Measurements from ENCODE around the gene MYH10.

Gene MYH10

DNA sequence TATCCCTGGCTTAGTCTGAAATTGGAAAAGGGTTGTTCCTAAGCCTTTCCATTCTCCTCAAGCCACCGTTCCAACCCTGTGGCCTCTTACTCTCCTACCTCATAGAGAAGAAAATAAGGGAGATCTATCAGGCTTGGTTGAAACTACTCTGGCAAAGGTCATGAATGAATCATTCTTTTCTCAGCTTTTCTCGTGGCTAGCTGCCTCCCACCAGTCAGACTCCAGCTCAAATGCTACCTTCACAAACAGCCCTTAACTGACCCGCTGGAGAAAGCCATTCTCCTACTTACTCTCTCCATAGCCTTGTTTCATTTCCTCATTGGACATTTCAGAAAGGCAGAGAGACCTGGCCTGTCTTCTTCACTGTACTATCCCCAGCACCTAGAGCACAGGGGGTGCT, 8.9 kb downstream of the MYH10 start:
- no peaks in the 10 kb centered on the region for H3K9me2 ChIP-seq (replicated peaks; ENCODE audit: control insufficient read depth, low read length)

DNA sequence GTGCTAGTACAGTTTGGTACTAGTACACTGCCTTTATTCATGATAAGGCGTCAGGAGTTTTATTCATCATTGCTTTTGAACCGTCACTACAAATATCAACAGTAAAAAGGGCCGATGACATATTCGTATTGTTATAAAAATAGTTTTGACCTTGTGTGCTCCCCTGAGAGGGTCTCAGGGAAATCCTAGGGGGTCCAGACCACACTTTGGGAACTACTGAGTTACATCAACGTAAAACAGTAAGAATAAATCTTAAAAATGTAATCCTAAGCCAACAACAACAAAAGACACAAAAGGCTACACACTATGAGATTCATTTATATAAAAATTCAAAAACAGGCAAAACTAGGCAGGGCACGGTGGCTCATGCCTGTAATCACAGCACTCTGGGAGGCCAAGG, 11.2 kb downstream of the MYH10 start:
- TF ChIP-seq, protein P1, sequence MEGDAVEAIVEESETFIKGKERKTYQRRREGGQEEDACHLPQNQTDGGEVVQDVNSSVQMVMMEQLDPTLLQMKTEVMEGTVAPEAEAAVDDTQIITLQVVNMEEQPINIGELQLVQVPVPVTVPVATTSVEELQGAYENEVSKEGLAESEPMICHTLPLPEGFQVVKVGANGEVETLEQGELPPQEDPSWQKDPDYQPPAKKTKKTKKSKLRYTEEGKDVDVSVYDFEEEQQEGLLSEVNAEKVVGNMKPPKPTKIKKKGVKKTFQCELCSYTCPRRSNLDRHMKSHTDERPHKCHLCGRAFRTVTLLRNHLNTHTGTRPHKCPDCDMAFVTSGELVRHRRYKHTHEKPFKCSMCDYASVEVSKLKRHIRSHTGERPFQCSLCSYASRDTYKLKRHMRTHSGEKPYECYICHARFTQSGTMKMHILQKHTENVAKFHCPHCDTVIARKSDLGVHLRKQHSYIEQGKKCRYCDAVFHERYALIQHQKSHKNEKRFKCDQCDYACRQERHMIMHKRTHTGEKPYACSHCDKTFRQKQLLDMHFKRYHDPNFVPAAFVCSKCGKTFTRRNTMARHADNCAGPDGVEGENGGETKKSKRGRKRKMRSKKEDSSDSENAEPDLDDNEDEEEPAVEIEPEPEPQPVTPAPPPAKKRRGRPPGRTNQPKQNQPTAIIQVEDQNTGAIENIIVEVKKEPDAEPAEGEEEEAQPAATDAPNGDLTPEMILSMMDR (IDR thresholded peaks at IDR 0.05; ENCODE audit: low read depth, low read length, poor library complexity, severe bottlenecking) = no peak
- TF ChIP-seq EZH2phosphoT487 (IDR thresholded peaks at IDR 0.05; ENCODE audit: borderline replicate concordance, low read length) = no peak
- Histone ChIP-seq H3K27me3 (ENCODE audit: control insufficient read depth, low read length) (no peaks in the 10 kb centered on the region), H4K20me1 (ENCODE audit: control insufficient read depth, insufficient read depth, low read depth, low read length) (no peaks in the 10 kb centered on the region)

More for the DNA sequence above, 8.9 kb downstream of the MYH10 start:
- H3K27me3 ChIP-seq (ENCODE audit: control insufficient read depth, low read length) = no peaks in the 10 kb centered on the region
- no peak overlapping the region for H3K4me3 ChIP-seq (ENCODE audit: low read length)
- no peaks in the 10 kb centered on the region for H3K9me3 ChIP-seq (ENCODE audit: control insufficient read depth, insufficient read depth, low read length)
- TF ChIP-seq, protein P1 (IDR thresholded peaks at IDR 0.05; ENCODE audit: low read depth, low read length, poor library complexity, severe bottlenecking) = no peak
- TF ChIP-seq EZH2phosphoT487 (IDR thresholded peaks at IDR 0.05; ENCODE audit: borderline replicate concordance, low read length) = no peak
- H3K27ac ChIP-seq (ENCODE audit: low read depth, low read length) = no peak overlapping the region
- no peaks in the 10 kb centered on the region for H3F3A ChIP-seq (ENCODE audit: control insufficient read depth, insufficient read depth)
- H4K20me1 ChIP-seq (ENCODE audit: control insufficient read depth, insufficient read depth, low read depth, low read length) = no peaks in the 10 kb centered on the region
- H3K4me2 ChIP-seq (ENCODE audit: low read length) = no peak overlapping the region
- peaks cover 37% of the 10 kb centered on the region for H3K79me2 ChIP-seq (ENCODE audit: control insufficient read depth, low read length)
- H3K4me1 ChIP-seq (ENCODE audit: control insufficient read depth, low read length) = no peaks in the 10 kb centered on the region
- H3K36me3 ChIP-seq (ENCODE audit: control insufficient read depth, low read length) = peaks cover 14% of the 10 kb centered on the region

DNA sequence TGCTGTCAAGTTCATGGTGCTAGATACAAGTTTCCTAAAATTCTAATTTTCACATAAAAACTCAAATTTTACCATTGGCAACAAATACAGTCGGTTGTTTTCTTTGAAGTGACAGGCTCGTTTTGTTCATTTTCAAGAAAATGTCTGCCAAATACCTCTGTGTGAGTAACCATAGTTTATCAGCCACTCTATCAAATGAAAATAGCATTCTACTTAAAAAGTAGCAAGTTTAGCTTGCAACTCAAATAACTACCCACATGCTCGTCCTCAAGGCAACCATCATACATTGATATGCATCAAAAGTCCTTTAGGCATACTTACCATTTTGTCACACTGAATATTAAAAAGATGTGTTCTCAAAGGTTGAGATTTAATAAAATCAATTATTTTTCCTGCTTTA, 11.7 kb downstream of the MYH10 start:
- H3K9me2 ChIP-seq (replicated peaks; ENCODE audit: control insufficient read depth, low read length) = no peaks in the 10 kb centered on the region

More for the DNA sequence above, 11.2 kb downstream of the MYH10 start:
- Histone ChIP-seq H3K9me3 (ENCODE audit: control insufficient read depth, insufficient read depth, low read length) (no peaks in the 10 kb centered on the region), H3K79me2 (ENCODE audit: control insufficient read depth, low read length) (peaks cover 31% of the 10 kb centered on the region), H3F3A (ENCODE audit: control insufficient read depth, insufficient read depth) (no peaks in the 10 kb centered on the region), H3K27ac (ENCODE audit: low read depth, low read length) (no peak overlapping the region), H3K4me2 (ENCODE audit: low read length) (no peak overlapping the region), H3K4me1 (ENCODE audit: control insufficient read depth, low read length) (no peaks in the 10 kb centered on the region), H3K9me2 (replicated peaks; ENCODE audit: control insufficient read depth, low read length) (no peaks in the 10 kb centered on the region), H3K4me3 (ENCODE audit: low read length) (no peak overlapping the region), H3K36me3 (ENCODE audit: control insufficient read depth, low read length) (peaks cover 14% of the 10 kb centered on the region)

More for the DNA sequence above, 11.7 kb downstream of the MYH10 start:
- Histone ChIP-seq H3K27me3 (ENCODE audit: control insufficient read depth, low read length) (no peaks in the 10 kb centered on the region), H3K9me3 (ENCODE audit: control insufficient read depth, insufficient read depth, low read length) (no peaks in the 10 kb centered on the region), H3K4me3 (ENCODE audit: low read length) (no peak overlapping the region), H3K36me3 (ENCODE audit: control insufficient read depth, low read length) (peaks cover 14% of the 10 kb centered on the region), H3K79me2 (ENCODE audit: control insufficient read depth, low read length) (peaks cover 28% of the 10 kb centered on the region), H3K27ac (ENCODE audit: low read depth, low read length) (no peak overlapping the region), H3K4me1 (ENCODE audit: control insufficient read depth, low read length) (no peaks in the 10 kb centered on the region), H4K20me1 (ENCODE audit: control insufficient read depth, insufficient read depth, low read depth, low read length) (0 out of 2 replicates have a peak, but pooled peaks cover 1% of the 10 kb centered on the region), H3K4me2 (ENCODE audit: low read length) (no peak overlapping the region), H3F3A (ENCODE audit: control insufficient read depth, insufficient read depth) (no peaks in the 10 kb centered on the region)
- TF ChIP-seq EZH2phosphoT487 (IDR thresholded peaks at IDR 0.05; ENCODE audit: borderline replicate concordance, low read length) = no peak
- TF ChIP-seq, protein P1 (IDR thresholded peaks at IDR 0.05; ENCODE audit: low read depth, low read length, poor library complexity, severe bottlenecking) = no peak
